NOMO-1 treated with DMSO at 0.1 percent for 48 hours (cell line): ENCODE results near the gene LRRC23.
"Not testable (repeated sequence)": the region's sequence is repeated elsewhere in the genome, so short reads cannot be mapped to it uniquely, and the experiment has no call there.

Experiments
- DNase-seq: peaks from one replicate; lab custom pipeline; 2025; ENCODE audit not compliant: unreplicated experiment; lab: John Stamatoyannopoulos, UW

The LRRC23 gene, protein sequence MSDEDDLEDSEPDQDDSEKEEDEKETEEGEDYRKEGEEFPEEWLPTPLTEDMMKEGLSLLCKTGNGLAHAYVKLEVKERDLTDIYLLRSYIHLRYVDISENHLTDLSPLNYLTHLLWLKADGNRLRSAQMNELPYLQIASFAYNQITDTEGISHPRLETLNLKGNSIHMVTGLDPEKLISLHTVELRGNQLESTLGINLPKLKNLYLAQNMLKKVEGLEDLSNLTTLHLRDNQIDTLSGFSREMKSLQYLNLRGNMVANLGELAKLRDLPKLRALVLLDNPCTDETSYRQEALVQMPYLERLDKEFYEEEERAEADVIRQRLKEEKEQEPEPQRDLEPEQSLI

DNA sequence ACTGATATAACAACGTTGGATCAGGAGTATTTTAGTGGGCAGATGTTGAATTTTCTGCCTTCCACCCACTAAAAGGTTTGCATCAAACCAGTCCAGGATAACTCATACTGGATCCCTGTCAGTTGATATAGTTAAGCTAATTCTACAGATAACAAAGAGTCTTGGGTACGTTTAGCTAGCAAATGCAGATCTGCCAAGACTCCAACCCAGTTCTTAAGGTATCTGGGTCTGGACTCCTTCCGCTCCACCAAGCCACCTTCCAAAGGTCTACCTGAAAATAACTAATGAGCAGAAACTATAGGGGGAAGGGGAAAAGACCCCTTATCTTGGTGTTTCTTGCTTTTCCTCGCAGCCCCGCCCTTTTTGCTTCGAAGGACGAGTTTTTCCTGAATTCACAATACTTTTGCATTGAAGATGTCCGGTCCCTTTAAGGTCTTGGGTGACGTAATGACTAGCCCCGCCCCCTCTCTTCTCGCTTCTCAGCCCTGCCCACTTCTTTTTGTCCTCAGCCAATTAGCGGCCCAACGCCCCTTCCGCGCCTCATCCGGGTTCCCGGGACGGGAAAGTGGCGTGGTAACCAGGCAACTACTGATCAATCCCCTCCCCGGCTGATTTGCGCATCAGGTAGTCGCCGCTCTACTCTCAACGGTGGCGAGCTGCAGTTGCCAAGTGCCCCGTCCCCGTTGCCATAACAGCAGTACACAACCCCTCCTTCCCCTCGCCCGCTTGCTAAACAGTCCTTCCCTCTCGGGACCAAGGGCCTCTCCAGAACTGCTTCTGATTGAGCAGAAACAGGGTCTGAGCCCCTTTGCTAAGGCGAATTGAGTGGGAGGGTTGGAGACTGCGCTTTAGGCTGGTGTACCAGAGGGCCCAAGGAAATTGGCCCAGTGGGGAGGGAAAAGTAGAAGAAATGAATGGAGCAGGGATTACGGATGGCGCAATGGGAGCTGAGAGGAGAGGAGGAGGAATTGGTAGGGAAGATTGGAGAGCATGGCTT lies at the start of gene LRRC23:
LRRC23 (plus strand) TSS at position 543 of the 997 bp plus-strand sequence. CDS start 812 bp downstream, outside the sequence.
- peak; percentile 97 for DNase-seq

DNA sequence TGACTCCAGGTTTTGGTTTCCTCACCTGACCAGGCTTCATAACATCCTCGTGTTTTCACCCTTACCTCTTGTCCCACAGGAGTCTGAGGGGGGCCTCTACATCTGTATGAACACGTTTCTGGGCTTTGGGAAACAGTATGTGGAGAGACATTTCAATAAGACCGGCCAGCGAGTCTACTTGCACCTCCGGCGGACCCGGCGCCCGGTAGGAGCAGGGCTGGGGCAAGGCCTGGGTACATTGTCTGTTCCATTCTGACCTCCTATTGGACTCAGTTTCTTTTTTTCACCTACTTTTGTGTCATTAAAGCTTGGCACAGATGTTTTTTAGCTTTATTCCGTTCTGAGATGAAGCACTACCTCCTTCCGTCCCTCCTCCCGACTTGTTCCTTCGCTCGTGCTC lies 49.3 kb upstream of the LRRC23 start:
- DNase-seq, result no peak

DNA sequence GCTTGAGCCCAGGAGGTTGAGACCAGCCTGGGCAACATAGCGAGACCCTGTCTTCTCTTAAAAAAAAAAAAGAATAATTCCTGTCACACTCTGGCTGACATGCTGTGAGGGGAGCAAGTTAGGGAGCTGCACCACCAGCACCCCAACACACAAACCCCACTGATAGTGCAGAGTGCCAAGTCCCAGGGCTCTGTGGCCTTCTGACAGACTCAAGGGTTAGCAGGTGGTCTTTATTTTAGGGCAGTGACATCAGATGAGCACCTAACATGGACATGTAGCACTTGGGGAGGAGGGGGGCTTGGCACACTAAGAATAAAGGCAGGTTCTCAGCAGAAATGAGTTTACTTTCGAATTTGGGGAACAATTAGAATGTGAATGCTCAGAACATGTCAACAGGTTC lies 45.8 kb upstream of the LRRC23 start:
- no peak for DNase-seq

DNA sequence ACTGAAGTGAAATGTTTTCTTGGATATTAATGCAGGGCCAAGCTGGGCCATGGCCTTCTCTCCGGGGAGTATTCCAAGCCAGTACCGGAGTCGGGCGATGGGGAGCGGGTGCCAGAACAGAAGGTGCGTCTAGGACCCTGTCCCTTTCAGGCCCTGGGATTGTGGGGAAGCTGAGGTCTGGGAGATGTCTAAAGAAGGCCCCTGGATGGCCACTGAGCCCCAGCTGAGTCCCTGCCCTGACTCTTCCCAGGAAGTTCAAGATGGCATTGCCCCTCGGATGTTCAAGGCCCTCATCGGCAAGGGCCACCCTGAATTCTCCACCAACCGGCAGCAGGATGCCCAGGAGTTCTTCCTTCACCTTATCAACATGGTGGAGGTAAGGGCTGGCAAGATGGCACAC lies 44.5 kb upstream of the LRRC23 start:
- DNase-seq, result no peak

DNA sequence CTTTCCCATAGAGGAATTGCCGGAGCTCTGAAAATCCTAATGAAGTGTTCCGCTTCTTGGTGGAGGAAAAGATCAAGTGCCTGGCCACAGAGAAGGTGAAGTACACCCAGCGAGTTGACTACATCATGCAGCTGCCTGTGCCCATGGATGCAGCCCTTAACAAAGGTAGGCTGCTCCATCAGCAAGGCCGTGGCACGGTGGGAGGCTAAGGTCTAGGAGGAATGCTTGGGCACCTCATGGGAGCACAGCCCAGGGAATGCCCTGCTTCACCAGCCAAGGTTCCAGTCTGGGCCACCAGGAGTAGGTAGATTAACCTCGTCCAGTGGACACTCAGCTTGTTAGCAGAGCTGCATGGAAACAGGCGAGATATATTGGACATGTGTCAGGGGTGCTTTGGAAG lies 43.7 kb upstream of the LRRC23 start:
- no peak for DNase-seq

DNA sequence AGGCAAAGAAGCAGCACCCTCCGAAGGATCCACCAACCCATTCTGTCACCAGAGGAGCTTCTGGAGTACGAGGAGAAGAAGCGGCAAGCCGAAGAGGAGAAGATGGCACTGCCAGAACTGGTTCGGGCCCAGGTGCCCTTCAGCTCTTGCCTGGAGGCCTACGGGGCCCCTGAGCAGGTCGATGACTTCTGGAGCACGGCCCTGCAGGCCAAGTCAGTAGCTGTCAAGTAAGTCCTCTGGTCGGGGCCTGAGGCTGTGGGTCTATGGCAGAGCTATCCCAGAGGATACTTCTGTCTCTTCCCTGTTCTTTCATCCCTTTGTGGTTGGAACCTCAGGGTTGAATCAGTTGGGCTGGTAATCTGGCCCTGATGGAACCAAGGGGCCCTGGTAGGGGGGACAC lies 43.2 kb upstream of the LRRC23 start:
- no peak for DNase-seq

DNA sequence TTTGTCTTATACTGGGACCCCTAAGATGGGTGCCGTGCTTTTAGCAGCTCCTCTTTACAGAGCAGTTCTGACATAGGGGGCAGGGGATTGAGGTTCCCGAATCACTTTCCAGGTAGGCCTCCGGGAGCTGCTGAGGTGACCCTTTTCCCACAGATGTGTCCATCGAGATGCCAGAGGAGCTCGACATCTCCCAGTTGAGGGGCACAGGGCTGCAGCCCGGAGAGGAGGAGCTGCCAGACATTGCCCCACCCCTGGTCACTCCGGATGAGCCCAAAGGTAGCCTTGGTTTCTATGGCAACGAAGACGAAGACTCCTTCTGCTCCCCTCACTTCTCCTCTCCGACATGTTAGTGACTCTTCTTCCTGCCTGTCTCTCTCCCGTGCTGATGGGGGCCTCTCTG lies 41.6 kb upstream of the LRRC23 start:
- DNase-seq, result no peak

DNA sequence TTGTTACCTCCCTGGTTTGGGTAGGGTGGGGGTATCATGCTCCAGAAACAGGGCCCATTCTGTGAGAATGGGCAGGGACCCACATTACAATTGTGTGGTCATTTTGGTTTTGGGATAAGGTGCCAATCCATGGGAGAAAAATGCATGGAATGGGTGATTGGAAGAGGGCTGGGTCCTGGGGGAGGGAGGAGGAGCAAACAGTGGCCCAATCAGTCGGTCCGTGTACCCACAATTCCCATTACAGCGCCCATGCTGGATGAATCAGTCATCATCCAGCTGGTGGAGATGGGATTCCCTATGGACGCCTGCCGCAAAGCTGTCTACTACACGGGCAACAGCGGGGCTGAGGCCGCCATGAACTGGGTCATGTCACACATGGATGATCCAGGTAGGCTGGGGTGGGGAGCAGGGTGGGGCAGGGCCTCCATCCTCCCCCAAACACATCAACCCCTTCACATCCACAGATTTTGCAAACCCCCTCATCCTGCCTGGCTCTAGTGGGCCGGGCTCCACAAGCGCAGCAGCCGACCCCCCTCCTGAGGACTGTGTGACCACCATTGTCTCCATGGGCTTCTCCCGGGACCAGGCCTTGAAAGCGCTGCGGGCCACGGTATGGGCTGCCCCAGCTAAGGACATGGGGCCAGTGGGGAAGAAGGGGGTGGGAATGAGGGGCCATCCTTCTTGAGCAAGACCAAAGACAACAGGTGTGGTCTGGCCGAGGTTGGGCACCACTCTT lies 40.9 kb upstream of the LRRC23 start:
- no peak for DNase-seq

DNA sequence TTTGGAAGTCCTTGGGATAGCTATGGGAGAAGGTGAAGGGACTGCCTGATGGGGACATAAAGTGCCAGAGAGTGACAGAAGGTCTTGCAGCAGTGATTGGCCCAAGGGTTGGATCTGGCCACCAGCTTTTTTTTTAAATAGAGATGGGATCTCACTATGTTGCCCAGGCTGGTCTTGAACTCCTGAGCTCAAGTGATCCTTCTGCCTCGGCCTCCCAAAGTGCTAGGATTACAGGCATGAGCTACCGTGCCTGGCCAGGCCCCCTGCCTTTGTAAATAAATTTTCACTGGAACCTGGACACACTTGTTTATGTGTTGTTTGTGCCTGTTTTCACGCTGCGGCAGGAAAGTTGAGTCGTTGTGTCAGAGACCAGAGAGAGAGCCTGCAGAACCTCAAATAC lies 39.3 kb upstream of the LRRC23 start:
- not testable (repeated sequence) for DNase-seq

DNA sequence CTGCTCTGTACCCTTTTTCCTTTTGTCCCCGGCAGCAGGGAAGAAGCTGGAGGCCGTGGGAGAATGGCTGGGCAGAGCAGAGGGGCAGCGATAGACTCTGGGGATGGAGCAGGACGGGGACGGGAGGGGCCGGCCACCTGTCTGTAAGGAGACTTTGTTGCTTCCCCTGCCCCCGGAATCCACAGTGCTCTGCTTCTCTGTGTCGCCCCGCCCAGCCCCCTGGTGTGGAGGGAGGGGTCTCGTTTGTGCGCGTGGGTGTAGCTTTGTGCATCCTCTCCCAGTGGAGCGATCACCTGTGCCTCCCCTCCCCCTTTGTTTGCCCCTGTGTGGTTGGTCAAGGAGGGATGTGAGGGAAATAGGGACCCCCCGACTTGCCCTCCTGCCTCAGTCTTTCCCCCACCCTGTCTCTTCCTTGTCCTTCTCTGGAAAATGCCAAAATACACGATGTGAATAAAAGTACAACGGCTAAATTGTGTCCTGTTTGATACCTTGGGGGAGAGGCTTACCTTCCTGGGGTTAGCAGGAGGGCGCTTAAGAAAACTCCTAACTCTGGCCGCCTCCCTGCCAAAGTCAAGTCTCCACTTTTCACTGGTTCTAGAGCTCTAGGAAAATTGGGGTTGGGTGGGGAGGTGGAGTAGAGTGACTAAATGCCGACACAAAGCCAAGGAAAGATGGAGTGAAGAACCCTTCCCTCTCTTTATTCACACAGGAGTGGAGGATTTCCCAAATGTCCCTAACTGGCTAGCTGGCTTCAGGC lies 38.3 kb upstream of the LRRC23 start:
- no peak for DNase-seq

DNA sequence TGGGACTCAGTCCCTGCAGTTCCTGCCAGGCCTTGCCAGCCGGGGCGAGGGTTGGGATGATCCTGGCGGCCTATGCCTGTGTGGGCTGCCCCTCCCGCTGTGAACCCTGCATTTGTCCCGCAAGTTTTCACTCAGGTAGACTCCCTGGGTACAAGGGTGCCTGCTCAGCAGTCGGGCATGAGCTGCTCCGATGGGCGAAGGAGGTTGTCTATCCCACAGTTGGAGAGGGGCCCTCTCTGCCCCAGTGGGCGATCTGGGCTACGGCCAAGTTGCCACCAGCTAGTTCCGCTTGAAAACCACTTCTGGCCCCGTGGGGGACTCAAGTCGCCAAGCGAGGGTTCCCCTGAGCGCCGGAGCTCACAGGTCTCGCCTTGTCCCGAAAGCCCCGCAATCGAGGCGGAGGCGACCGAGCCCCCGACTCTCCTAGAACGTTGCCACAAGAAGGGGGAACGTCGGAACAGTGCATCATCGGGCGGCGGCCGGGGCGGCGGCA lies 37.7 kb upstream of the LRRC23 start:
- peak; percentile 69 for DNase-seq

DNA sequence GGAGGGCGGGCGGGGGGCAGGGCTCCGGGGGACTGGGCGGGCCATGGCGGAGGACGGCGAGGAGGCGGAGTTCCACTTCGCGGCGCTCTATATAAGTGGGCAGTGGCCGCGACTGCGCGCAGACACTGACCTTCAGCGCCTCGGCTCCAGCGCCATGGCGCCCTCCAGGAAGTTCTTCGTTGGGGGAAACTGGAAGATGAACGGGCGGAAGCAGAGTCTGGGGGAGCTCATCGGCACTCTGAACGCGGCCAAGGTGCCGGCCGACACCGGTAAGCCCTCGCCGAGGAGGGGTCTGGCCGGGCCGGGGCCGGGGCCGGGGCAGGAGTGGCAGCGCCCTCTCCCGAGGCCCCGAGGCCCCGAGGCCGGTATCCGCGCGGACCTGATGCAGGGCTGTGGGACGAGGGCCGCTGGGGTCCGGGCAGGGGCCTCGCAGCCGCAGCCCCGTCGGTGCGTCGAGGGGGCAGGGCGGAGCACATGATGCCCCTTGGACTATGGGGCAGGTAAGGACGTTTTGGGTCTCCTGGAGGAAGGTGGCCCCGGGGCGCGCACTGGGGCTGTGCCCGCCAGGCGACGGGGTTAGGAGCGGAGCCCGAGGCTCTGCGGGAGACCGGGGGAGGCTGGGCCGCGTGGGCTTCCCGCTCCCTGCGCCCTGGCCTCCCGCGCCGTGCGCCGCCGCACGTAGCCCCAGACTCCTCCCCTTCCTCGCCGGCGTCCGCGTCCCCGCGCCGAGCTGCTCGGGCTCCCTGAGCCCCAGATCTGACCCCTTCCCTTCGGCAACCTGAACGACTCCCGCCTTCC lies 37.0 kb upstream of the LRRC23 start, which contains the start of gene TPI1:
TPI1 (plus strand) TSS at position 119 of the 798 bp plus-strand sequence; CDS start at position 155, 36 bp downstream.
- peak; percentile 70 for DNase-seq

DNA sequence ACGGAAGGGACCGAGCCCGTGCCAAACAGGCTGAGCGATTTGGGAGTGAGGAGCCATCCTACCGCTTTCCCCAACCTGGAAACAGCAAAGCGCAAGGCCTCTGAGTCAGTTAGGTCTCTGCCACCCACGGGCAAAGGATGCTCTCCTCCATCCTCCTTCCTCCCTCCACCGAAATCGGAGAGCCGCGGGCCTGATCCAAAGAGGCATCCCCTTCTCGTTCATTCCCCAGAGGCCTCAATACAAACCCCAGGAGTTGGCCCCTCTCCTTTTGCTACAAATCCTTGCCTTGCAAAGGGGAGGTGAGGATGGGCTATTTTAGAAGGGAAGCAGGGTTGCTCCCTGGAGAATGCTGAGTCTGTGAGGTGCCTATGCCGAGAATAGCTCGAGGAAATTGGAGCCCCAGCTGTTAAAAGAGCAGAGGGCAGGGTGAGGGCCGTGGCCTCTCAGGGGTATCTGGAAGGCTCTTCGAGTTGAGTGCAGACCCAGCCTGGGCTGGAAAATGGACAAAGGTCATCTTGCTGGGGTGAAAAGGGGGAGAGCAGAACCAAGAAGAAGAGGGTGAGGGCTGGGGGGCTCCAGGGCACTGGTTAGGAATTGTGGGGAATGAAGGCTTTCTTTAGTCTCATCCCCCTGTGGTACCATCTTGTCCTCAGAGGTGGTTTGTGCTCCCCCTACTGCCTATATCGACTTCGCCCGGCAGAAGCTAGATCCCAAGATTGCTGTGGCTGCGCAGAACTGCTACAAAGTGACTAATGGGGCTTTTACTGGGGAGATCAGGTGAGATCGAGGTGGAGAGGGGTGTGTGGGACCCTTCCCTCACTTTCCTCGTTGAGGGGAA lies 36.2 kb upstream of the LRRC23 start:
- DNase-seq, result peak; percentile 4

DNA sequence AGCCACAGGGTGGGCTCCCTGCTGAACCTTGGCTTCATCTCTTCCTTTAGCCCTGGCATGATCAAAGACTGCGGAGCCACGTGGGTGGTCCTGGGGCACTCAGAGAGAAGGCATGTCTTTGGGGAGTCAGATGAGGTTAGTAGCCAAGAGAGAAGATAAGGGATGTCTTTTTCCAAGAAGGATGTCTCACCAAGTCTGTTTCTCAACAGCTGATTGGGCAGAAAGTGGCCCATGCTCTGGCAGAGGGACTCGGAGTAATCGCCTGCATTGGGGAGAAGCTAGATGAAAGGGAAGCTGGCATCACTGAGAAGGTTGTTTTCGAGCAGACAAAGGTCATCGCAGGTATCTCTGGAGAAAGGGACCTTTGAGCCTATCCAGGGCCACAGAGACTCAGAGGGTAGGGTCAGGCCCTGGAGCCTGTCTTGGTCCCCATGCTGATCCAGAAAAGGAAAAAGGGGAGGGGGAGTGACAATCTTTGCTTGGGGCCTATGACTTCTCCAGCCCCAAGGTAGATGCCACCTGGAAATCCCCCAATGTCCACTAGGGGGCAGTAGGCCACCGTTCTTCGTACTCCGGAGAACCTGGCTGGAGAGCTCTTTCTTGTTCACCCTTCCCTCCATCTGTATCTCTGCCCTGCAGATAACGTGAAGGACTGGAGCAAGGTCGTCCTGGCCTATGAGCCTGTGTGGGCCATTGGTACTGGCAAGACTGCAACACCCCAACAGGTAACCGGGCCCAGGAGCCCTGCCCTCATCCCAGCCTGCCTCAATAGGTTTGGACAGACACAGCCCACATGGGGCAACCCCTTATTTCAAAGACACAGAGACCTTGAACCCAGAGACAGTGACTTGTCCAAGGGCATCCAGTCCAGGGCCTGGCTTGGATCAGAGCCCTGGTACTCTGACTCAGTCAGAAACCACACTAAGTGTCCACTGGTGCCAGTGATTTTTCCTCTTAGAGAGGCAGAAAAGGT lies 35.3 kb upstream of the LRRC23 start:
- DNase-seq, result peak; percentile 83

DNA sequence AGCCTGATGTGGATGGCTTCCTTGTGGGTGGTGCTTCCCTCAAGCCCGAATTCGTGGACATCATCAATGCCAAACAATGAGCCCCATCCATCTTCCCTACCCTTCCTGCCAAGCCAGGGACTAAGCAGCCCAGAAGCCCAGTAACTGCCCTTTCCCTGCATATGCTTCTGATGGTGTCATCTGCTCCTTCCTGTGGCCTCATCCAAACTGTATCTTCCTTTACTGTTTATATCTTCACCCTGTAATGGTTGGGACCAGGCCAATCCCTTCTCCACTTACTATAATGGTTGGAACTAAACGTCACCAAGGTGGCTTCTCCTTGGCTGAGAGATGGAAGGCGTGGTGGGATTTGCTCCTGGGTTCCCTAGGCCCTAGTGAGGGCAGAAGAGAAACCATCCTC lies 34.3 kb upstream of the LRRC23 start:
- DNase-seq, result not testable (repeated sequence)

DNA sequence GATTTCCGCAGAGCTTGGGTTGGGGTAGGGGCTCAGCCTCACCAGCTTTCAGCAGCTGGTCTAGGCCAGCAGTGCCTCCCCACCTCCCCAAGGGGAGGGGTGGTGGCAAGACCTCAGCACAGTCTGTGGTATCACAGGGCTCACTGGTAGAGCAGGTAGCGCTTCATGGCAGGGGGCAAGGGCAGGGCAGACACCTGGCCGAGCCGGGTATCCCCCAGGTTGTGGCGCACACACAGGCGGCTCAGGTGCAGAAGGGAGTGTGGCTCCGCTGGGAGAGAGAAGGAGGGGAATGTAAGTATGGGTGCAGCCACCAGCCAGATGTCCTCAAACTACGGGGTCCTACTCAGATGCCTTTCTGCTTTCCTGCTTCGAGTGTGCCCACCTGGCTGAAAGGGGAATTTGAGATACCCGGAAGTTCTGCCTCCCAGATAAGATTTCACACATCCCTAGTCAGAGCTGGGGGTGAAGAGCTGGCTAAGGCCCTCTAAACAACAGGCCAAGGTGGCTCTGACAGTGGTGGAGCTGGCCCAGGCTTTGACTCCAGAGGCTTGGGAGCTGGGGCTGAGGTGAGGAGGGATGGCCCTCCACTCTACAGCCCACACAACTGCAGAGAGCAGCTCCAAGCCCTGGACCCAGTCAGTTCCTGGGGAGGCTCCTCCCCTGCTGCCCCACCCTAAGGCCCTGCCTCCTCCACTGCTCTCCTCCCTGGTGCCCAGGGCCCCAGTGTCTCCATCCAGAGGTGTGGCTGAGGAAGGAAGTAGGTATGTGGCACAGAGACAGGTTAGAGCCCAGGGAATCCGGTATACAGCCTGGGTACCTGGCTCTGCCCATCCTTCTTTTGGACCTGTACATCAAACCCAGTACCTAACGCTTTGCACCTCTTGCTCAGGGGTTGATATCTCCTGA lies 33.3 kb upstream of the LRRC23 start:
- no peak for DNase-seq
